NCI-H187 (cell line): Measurements from ENCODE around the gene S100A8.

Source experiments
- DNase-seq, 2 experiments: peaks; one replicate each; lab custom pipeline; 2025; lab: John Stamatoyannopoulos, UW

The S100A8 gene

DNA sequence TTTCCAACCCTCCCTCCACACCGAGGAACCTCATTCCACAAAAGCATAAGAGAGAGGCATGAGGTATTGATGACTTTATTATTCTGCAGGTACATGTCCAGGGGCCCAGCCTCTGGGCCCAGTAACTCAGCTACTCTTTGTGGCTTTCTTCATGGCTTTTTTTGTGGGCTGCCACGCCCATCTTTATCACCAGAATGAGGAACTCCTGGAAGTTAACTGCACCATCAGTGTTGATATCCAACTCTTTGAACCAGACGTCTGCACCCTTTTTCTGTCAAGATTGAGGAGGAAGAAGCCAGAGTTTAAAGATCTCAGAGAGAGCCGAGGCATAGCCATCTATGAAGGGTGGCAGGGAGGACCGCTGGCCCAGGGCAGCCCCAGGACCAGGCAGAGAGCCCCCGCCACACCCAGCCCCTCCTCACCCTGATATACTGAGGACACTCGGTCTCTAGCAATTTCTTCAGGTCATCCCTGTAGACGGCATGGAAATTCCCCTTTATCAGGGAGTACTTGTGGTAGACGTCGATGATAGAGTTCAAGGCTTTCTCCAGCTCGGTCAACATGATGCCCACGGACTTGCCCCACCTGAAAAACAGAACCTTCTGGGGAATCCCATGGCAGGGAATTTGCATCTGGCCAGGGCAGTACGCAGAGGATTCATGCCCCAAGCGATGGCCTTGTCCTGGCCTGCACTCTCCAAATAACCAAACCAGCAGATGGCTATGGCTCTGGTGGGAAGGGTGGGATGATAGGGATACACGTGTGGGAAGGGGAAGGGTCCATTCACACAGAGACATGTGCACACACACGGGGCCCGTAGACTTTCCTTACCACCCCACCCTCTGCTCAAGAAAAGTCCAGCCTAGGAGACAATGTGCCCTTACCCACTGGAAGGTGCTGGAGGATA is 647 bp downstream of the S100A8 start:
- no peak for DNase-seq

DNA sequence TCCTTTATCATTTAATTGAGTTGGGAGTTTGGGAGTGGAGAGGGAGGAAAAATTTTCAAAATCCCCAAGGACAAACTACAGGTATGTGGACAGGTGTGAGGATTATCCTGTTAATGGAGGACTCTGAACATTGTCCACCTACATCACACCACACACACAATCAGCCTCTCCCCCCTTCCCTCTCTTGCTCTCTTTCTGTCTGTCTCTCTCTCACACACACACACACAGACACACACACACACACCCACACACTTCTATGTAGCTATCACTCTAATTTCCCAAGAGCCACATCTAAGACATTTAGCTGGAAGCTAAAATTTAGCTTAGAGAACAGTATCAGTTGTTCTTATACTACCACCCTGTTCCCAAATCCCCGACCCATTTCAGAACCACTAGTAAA is 1.5 kb downstream of the S100A8 start:
- DNase-seq = no peak

DNA sequence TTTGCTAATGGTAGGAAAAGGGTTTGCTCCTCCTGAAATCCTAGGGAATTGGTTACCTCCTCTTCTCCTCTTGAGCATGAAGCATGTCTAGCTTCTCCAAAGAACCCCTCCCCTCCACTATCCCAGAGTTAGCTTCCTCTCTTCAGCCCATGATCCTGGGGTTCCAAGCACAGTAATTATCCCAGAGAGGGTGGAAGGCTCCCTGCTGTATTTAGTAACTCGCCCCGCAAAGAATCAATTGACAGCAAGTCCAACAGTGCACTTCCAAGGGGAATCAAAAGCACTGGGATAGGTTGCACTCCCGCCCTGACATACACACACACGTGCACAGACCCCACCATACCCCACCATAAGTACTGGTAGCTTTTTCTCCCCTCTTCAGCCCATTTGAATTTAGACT is 3.1 kb downstream of the S100A8 start:
- DNase-seq = no peak

DNA sequence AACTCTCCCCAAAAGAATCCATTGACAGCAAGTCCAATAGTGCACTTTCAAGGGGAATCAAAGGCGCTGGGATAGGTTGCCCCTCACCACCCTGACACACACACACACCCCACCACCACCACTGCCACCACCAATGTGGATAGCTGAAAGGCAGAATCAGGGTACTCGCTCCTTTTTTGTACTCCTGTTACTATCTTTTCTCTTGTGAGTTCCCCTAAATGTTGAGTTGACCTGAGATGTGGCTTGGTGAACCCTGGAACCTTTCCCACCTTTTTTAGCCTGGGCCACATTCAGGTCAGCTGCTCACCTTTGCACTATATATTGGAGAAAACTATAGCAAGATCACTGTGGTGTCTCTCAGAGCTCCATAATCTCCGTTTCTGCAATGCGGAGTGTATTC is 3.9 kb downstream of the S100A8 start:
- DNase-seq = no peak

DNA sequence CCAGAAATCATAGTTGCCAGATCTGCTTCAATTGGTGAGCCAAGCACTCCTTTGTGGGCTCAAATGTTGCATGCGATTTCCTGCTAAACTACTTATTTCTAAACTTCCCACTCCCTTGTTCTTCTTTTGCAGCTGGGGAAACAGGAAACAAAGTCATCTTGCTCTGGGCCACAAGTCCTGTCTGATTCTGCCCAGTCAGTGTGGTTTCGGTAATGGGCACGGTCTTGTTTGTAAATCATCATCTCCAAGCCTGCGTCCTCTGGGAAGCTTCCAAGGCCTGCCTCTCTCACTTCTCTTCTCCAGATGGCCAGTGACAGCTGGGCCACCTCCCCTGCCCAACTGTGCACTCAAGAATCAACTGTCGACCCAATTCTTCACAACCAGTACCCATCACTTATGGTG is 4.4 kb downstream of the S100A8 start:
- no peak for DNase-seq

DNA sequence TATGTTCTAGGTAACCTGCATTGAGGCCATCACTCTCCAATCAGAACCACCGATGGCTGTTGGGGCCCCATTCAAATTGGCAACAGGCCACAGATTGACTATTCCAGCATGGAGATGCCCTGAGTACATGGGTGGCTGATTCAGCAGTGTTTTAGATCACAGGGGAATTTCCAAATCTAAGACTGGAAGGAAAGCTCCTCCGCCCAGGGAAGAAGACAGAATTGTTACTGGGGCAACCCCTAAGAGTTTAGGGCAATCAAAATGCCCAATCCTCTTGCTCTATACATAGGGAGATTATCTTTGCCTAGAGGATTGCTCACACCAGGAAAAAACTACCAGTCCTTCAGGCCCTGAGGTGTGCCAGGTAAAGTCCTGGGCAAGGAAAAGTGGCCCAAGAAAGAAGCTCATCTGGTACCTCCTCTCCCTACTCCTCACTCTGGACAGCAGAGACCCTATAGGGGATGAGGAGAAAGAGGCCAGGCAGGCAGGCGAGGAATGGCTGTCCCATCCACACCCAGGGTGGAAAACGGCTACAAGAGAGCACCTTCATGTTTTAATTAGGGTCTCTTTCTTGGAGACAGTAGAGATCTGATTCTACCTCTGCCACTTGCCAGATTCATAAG is 5.8 kb downstream of the S100A8 start:
- no peak for DNase-seq

DNA sequence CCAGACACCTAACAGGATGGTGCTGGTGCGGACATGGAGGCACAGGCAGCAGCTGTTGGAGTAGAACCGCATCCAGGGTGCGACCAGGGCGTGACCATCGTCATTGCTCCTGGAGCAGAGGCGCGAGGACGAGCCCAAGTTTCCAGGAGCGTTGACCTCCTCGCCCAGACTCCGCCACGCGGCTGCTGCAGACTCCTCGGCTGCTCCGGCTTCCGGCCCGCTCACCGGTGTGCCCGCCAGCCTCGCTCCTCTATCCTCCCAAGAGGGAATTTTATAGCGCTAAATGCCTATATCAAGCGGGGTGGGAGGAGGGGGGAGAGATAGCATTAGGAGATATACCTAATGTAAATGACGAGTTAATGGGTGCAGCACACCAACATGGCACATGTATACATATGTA is 10.2 kb downstream of the S100A8 start:
- no peak for DNase-seq

DNA sequence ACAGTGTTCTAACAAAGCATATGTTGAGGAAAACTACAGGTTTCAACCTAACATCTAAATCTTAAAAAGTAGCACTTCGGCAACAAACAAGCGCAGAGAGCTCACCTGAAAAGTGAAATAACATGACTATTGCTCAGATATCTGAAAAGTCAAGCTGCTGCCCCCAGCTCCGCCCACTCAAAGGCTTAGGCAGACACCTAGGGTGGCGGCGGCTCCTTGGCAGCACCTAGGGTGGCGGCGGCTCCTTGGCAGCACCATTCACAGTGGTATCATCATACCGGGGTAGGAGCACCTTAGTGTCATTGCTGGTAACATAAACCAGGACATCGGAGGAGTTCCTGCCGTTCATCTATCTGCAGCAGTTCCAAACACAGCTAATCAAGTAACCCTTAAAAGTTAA is 11.3 kb downstream of the S100A8 start:
- DNase-seq = no peak

DNA sequence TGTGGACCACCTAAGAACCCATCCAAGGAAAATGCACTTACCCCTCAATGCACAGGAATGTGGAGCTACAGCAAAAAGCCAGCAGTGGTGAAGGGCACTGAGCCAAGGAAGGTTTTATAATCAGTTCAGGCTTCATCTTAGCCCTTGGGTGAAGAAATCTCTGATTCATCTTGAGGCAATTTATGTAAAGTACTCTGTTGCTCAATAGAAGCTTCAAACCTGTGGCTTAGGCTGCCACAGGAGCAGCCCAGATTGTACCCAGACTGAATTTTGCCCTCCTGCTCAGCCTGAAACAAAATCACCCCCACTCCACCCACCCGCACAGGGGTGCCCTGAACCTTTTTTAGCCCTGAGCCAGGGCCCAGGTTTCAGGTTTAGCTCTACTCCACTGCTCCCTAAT is 15.4 kb downstream of the S100A8 start, which contains the start of gene S100A12:
Gene S100A12, minus strand, starts transcription at position 111 of the 400 bp plus-strand sequence. CDS start 1,029 bp downstream, outside the sequence.
- DNase-seq = no peak

DNA sequence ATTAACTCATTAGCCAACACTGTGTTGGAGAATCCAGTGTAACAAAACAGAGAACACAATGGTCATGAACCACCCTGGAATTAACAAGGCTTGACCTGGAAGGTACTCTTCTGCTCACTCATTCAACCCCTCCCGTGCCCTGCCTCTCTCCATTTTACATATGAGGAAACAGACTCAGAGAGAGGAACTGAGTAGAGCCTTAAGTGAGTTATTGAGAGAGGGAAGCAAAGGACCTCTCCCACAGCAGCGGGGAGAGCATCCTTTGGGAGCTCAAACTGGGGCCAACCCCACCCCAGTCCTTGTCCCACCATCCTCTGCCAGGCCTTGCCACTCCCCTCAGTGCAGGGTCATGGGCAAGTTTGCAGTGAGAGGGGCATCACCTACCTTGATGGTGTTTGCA is 16.8 kb downstream of the S100A8 start:
- no peak for DNase-seq

DNA sequence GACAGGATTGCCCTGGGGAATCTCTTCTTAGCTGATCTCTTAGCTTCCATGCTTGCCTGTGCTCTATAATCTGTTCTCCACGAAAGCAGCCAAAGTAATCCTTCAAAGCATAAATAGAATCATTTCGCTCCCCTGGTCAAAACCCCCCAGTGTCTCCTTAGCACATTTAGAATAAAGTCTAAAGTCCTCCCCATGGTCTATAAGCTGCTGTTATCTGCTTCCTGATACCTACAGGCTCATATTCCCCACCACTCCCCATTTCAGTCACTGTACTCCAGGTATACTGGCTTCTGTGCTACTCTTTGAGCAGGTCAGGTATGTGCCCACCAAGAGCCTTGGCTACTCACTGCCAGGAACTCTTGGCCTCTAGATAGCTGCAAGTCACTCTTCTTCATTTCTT is 18.3 kb downstream of the S100A8 start:
- DNase-seq = no peak

DNA sequence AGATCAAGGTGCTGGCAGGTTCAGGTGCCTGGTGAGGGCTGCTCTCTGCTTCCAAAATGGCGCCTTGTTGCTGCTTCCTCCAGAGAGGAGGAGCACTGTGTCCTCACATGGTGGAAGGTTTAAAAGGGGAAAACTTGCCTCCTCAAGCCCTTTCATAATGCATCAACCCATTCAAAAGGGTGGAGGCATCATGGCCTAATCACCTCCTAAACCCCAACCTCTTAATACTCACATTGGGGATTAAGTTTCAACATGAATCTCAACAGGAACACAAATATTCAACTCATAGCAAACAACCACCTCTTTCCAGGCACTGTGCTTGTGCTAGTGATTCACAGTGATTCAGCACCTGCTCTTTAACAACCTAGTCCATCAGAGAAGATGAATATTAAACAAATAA is 19.6 kb downstream of the S100A8 start:
- DNase-seq = no peak

DNA sequence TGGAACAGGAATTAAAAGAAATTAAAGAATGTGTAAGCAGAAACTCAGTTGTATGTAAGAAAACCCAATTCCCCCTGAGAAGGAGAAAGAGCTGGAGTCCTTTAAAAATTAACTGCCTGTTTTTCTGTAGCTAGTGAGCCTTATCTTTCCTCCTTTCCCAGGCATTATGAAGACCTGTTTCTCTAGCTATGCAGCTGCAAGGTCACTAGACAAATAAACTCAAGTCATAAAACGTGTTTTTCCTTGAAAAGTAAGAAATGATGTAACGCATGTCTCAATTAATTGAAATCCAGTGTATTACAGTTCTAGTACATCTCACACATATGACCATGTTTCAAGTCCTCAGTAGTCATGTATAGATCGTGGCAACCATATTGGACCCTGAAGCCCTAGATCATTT is 20.7 kb downstream of the S100A8 start:
- no peak for DNase-seq

DNA sequence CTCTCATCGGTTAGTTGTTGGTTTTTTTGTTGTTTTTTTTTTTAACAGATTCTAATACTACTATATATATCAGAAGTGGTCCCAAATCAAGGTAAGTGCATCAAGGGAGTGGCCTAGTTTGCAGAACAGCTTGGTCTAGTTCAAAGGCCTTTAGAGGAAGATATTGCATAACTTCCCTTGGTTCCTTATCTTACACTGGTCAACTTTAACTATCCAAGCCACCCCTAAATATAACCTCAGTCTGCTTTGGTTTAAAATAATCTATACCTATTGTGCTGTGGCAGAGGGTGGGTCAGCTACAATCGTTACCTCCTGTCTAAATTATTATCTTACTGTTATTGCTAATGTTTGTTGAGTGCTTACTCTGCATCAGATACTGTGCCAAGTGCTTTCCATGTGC is 22.4 kb downstream of the S100A8 start:
- DNase-seq = no peak

DNA sequence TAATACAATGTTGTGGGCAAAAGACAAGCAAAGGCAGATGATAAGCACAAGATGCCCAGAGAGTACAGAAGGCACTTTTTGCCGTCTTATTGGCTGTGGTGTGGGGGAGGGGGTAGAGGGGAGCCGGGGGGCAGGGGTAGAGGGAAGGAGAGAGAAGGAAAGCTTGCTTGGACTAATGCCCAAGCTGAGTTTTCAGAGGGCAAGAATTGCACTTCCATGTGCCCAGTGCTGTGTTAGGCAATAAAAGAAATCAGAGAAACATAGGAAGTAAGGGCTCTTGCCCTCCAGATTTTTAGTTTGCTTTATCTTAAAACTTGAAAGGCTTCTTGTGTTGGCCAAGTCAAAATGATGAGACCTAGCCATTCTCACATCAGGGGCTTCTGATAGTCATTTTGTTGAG is 23.8 kb downstream of the S100A8 start:
- no peak for DNase-seq

DNA sequence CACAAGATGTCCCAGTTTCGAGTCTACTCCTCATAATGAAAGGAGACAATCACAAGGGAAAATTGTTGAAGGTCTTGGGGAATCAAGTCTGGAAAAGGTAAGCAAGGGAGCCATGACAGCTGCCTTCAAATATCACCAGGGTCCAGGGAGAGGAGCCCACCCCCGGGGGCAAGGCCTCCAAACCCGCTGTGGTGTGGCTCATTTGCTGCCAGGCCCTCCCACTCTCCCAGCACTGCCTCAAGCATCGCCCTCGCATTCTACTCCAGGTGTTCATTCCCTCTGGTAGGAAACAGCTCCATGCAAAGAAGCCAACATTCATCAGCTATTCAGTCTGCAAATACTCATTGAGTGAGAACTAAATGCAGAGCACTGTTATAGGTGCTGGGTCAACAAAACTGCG is 24.6 kb downstream of the S100A8 start:
- DNase-seq = no peak

DNA sequence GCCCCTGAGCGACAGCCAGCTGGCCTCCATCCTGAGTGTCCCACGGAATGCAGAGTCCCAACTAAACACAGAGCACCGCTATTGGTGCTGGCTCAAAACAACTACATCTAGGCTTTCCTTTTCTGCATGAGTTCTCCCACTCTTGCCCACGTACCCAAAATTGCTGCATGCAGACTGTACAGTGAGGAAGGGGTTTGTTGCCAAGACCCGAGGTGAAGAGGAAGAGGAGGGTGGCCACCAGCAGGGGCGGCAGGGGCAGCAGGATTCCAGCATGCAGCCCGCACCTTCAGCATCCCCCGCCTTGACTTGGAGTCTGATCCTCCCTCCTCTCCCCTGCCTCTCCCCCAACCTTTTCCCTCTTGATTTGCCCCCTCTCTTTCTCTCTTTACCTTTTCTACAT is 25.2 kb downstream of the S100A8 start:
- no peak for DNase-seq

DNA sequence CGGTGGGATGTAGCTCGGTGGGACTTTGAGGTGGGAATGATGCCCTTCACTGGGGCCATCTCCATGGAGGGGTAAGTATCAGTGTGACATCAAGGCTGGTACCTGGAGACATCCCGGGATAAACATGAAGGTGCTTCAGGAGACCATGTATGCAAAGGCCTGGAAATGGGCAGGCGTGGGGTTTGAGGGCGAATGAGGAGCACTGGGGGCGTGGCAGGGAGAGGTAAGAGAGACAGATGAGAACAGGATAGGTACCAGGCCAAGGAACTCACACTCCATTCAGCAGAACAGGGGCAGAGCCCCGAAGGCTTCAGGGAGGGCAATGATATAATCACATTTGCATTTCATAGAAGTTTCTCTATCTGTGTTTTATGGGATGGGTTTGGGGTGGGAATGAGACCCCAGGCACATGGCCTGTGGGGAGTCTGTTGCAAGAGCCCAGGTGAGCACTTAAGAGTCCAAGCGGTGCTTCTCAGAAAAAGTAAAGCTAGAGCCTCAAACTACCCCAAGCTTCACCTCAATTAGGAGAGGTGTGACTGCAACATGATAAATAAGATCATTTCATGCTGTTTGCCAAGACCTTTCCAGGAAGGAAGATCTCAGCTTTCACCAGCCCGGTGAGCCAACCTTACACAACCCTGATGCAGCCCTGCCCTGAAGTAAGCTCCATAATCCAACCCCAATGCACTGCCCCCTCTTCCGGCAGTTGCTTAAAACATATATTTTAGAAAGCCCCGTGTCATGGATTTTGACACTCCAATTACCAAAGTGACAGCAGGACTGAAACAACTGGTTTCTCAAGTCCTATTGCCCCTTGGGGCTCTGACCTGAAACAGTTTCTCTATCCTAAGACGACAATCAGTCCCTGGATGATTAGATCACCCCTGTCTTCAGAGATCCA is 25.9 kb downstream of the S100A8 start:
- DNase-seq = no peak

DNA sequence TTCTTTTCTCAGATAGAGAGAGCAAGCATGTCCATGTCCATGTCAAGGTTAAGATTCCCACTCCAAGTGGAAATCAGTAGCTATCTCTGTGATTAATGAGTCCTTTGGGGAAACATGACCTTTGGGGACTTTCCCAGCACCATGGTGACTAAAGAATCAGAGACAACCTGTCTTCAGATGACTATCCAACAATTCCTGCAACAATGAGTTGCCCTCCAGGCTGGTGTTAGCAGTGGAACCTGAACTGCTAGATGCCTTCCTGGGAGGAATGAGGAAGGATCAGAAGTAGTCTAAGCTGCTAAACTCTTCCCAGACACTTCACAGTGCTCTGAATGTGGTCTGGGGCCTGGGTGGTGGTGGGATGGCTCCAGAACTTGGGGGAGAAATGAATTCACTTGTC is 26.7 kb downstream of the S100A8 start:
- no peak for DNase-seq

DNA sequence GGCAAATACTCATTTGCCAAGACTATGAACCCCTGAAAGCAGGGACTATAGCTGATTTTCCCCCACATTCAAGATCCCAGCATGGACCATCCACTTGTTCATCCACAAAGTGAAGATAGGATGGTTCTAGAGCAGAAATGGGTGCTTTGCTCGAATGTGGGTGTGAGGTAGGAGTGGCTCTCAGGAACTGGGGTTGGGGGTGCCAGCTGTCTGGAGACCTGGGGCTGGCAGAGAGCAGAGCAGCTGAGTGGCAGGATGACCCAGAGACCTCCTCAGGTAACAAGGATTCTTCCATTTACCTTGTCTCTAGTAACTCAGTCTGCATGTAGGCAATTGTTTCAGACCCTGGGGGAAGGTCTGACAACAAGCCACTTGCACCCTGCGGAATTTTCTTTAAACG is 27.2 kb downstream of the S100A8 start:
- no peak for DNase-seq

DNA sequence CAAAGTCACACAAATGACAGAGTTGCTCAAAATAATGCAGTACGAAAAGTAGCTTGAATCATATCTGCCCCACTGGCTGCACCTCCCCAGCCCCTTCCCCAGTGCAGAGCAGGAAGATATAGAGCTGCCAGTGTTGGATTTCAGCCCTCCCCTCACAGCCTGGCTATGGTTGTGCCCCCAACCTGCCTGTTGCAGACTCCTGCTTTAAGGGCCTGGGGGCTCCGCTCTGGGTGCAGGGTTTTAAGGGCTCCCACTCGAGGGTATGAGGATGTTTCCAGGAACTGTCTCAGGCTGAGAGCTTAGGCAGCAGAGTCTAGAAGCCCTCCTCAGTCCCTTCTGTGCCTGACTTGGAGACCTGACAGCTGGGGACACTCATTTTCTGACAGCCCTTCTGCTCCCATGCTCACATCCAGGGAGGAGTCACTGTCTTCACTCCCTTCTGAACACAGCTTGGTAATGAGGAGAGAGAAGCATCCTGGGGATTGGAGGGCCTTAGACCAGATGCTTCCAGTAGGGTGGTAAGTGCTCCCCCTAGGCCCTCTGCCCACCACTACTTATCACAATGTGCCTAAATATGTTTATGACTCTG is 28.6 kb downstream of the S100A8 start:
- DNase-seq = no peak

DNA sequence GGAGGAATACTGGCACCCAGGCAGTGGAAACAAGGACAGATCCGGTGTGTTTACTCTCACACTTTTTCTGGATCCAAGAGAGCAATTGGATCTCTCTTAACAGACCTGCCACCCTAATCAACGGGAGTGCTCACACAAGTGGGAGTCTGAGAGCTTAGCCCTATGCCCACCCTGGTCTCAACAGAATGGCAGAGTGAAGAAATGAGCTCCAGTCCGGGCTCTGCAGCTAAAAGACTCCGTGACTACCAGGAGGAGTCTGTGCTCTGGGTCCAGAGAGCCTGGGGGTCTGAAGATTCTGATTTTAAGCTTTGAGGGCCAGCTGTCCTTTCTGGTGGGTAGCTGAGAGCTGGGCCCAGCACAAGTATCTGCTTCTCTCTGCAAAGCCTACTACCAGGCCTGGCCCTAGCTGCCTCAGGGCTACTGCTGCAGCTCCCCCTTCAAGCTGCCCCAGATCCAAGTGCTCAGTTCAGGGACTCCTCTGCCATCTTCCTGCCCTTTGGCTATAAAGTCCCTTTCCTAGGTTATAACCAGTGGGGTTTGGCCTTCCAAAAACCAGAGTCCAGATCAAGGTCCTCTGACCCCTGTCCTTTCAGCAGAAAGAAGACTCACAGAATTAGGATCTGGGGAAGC is 29.3 kb downstream of the S100A8 start:
- DNase-seq = no peak
